ENCODE results near the gene GPR68. TPM values are rescaled to one million over a fixed set of nuclear protein-coding genes. Genes with fewer than 3 reads are reported as not detected.
A peak's percentile ranks its signal among the peaks of the same experiment; 100 is the strongest.

GPR68 gene
- total RNA-seq, 1 donor = 8.0 TPM

GRCh38 chr14:91282954-91283645, 38.6 kb upstream of the GPR68 start:
- Histone ChIP-seq H3K4me1 (ENCODE audit: insufficient read depth, low read length) (peaks cover 26% of the 10 kb centered on the region), H3K27ac (ENCODE audit: low read depth, low read length) (peak overlapping the region; percentile 82), H3K9me3 (ENCODE audit: low read depth, low read length) (no peaks in the 10 kb centered on the region), H3K4me3 (ENCODE audit: insufficient read depth, low read length) (no peak overlapping the region), H3K4me2 (ENCODE audit: insufficient read depth, low read length) (no peak overlapping the region), H3K27me3 (ENCODE audit: insufficient read depth, low read length) (no peaks in the 10 kb centered on the region), H2AFZ (ENCODE audit: low read length) (peak overlapping the region; percentile 80), H3K79me2 (ENCODE audit: insufficient read depth, low read length) (no peaks in the 10 kb centered on the region), H4K20me1 (ENCODE audit: insufficient read depth, low read length) (no peaks in the 10 kb centered on the region), H3K36me3 (ENCODE audit: insufficient read depth, low read length) (no peaks in the 10 kb centered on the region)
- TF ChIP-seq CTCF (IDR thresholded peaks at IDR 0.05; ENCODE audit: extremely low read depth, low read depth, low read length) = no peak
- DNase-seq (ENCODE audit: insufficient read length, low spot score, missing footprints) = peak; percentile 59

GRCh38 chr14:91281346-91281745, 36.8 kb upstream of the GPR68 start:
- no peak for TF ChIP-seq CTCF (IDR thresholded peaks at IDR 0.05; ENCODE audit: extremely low read depth, low read depth, low read length)
- no peaks in the 10 kb centered on the region for H3K27me3 ChIP-seq (ENCODE audit: insufficient read depth, low read length)
- no peak overlapping the region for H3K4me3 ChIP-seq (ENCODE audit: insufficient read depth, low read length)
- no peak overlapping the region for H3K4me2 ChIP-seq (ENCODE audit: insufficient read depth, low read length)
- H3K4me1 ChIP-seq (ENCODE audit: insufficient read depth, low read length) = peaks cover 26% of the 10 kb centered on the region
- peak; percentile 69 for DNase-seq (ENCODE audit: insufficient read length, low spot score, missing footprints)
- H2AFZ ChIP-seq (ENCODE audit: low read length) = no peak overlapping the region
- no peak overlapping the region for H3K27ac ChIP-seq (ENCODE audit: low read depth, low read length)
- H3K9me3 ChIP-seq (ENCODE audit: low read depth, low read length) = no peaks in the 10 kb centered on the region
- no peaks in the 10 kb centered on the region for H4K20me1 ChIP-seq (ENCODE audit: insufficient read depth, low read length)
- no peaks in the 10 kb centered on the region for H3K79me2 ChIP-seq (ENCODE audit: insufficient read depth, low read length)
- no peaks in the 10 kb centered on the region for H3K36me3 ChIP-seq (ENCODE audit: insufficient read depth, low read length)

GRCh38 chr14:91280129-91280528, 35.6 kb upstream of the GPR68 start:
- Histone ChIP-seq H3K4me1 (ENCODE audit: insufficient read depth, low read length) (peaks cover 23% of the 10 kb centered on the region), H3K36me3 (ENCODE audit: insufficient read depth, low read length) (no peaks in the 10 kb centered on the region), H3K27ac (ENCODE audit: low read depth, low read length) (no peak overlapping the region), H3K4me3 (ENCODE audit: insufficient read depth, low read length) (no peak overlapping the region), H4K20me1 (ENCODE audit: insufficient read depth, low read length) (no peaks in the 10 kb centered on the region), H3K27me3 (ENCODE audit: insufficient read depth, low read length) (no peaks in the 10 kb centered on the region), H2AFZ (ENCODE audit: low read length) (no peak overlapping the region), H3K9me3 (ENCODE audit: low read depth, low read length) (no peaks in the 10 kb centered on the region), H3K79me2 (ENCODE audit: insufficient read depth, low read length) (no peaks in the 10 kb centered on the region), H3K4me2 (ENCODE audit: insufficient read depth, low read length) (no peak overlapping the region)
- no peak for DNase-seq (ENCODE audit: insufficient read length, low spot score, missing footprints)
- TF ChIP-seq CTCF (IDR thresholded peaks at IDR 0.05; ENCODE audit: extremely low read depth, low read depth, low read length) = no peak

GRCh38 chr14:91279354-91279753, 34.9 kb upstream of the GPR68 start:
- TF ChIP-seq CTCF (IDR thresholded peaks at IDR 0.05; ENCODE audit: extremely low read depth, low read depth, low read length) = no peak
- Histone ChIP-seq H3K79me2 (ENCODE audit: insufficient read depth, low read length) (no peaks in the 10 kb centered on the region), H2AFZ (ENCODE audit: low read length) (no peak overlapping the region), H3K27me3 (ENCODE audit: insufficient read depth, low read length) (no peaks in the 10 kb centered on the region), H3K4me2 (ENCODE audit: insufficient read depth, low read length) (no peak overlapping the region), H3K27ac (ENCODE audit: low read depth, low read length) (no peak overlapping the region), H3K9me3 (ENCODE audit: low read depth, low read length) (no peaks in the 10 kb centered on the region), H4K20me1 (ENCODE audit: insufficient read depth, low read length) (no peaks in the 10 kb centered on the region), H3K4me1 (ENCODE audit: insufficient read depth, low read length) (peaks cover 16% of the 10 kb centered on the region), H3K4me3 (ENCODE audit: insufficient read depth, low read length) (no peak overlapping the region), H3K36me3 (ENCODE audit: insufficient read depth, low read length) (no peaks in the 10 kb centered on the region)
- no peak for DNase-seq (ENCODE audit: insufficient read length, low spot score, missing footprints)
